Ecto neural progenitor cell (in vitro differentiated cells): ENCODE data around the gene ADAMTS9.

Source experiments
- DNase-seq: peaks from one replicate; pipeline ENCODE4 v3.0.0-alpha.2; 2018; ENCODE audit warnings: low spot score

ADAMTS9 gene

GRCh38 chr3:64654013-64654412, 33.8 kb downstream of the ADAMTS9 start:
- no peak for DNase-seq

- DNase-seq, result no peak
Observed at GRCh38 chr3:64653101-64653500, 34.7 kb downstream of the ADAMTS9 start.

- DNase-seq, result no peak
Observed at GRCh38 chr3:64651741-64652241, 36.0 kb downstream of the ADAMTS9 start.

GRCh38 chr3:64651303-64651702, 36.5 kb downstream of the ADAMTS9 start:
- no peak for DNase-seq

GRCh38 chr3:64650715-64651114, 37.1 kb downstream of the ADAMTS9 start:
- no peak for DNase-seq

GRCh38 chr3:64650096-64650622, 37.6 kb downstream of the ADAMTS9 start:
- DNase-seq, result no peak

GRCh38 chr3:64648927-64649906, 38.6 kb downstream of the ADAMTS9 start:
- DNase-seq, result no peak

- no peak for DNase-seq
Observed at GRCh38 chr3:64647825-64648224, 40.0 kb downstream of the ADAMTS9 start.

GRCh38 chr3:64645243-64645642, 42.6 kb downstream of the ADAMTS9 start:
- no peak for DNase-seq

- no peak for DNase-seq
Observed at GRCh38 chr3:64644483-64644882, 43.3 kb downstream of the ADAMTS9 start.

GRCh38 chr3:64642327-64643151, 45.3 kb downstream of the ADAMTS9 start:
- peak; percentile 71 for DNase-seq

- DNase-seq, result no peak
Observed at GRCh38 chr3:64638981-64639481, 48.8 kb downstream of the ADAMTS9 start.

GRCh38 chr3:64638511-64638910, 49.3 kb downstream of the ADAMTS9 start:
- DNase-seq, result no peak

- no peak for DNase-seq
Observed at GRCh38 chr3:64634417-64634816, 53.4 kb downstream of the ADAMTS9 start.

GRCh38 chr3:64631951-64632350, 55.8 kb downstream of the ADAMTS9 start:
- no peak for DNase-seq

- no peak for DNase-seq
Observed at GRCh38 chr3:64627471-64628321, 60.1 kb downstream of the ADAMTS9 start.

GRCh38 chr3:64627042-64627441, 60.8 kb downstream of the ADAMTS9 start:
- no peak for DNase-seq

GRCh38 chr3:64625381-64625780, 62.4 kb downstream of the ADAMTS9 start:
- DNase-seq, result no peak

GRCh38 chr3:64623125-64623524, 64.7 kb downstream of the ADAMTS9 start:
- no peak for DNase-seq

GRCh38 chr3:64621726-64622395, 65.9 kb downstream of the ADAMTS9 start:
- DNase-seq, result no peak

GRCh38 chr3:64621275-64621674, 66.5 kb downstream of the ADAMTS9 start:
- DNase-seq, result no peak
